ENCODE measurements around the gene SH3PXD2A.
A peak's percentile ranks its signal among the peaks of the same experiment; 100 is the strongest.

Gene SH3PXD2A

DNA sequence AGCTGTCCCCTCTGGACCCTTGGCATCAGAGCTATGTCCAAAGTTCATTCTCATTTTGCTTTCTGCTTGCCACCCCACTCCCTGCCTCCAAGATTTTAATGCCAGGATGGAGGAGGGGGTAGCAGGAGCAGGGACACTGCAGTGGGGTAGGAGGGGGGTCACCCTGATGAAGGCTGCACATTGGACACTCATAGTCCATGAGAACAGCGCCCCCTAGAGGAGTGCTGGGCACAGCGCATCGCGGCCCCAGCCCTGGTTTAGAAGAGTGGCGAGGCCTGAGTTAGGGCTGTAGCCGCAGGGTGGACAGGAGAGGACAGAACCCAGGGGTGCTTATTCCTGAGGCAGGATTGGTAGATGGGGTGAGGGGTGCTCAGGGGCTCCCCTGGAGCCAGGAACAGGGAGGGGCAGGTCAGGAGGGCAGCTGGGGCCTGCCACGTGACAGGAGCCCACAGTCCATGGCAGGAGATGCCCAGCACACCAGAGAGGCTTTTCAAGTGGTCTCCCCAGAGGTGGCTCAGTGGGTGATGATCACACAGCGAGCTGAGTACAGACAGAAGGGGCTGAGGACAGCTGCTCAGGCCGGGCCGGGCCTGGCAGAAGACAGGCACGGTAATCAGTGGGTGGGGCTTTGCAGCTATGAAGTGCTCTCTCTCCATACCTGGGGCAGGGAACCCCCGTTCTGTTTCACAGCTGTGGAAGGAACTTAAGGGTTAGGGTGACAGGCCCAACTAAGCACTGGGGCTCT is 290.4 kb downstream of the SH3PXD2A start:
- DNase-seq (ENCODE audit: low read depth), result no peak
- no peak overlapping the region for H3K4me3 ChIP-seq (ENCODE audit: low read depth, low read length)

DNA sequence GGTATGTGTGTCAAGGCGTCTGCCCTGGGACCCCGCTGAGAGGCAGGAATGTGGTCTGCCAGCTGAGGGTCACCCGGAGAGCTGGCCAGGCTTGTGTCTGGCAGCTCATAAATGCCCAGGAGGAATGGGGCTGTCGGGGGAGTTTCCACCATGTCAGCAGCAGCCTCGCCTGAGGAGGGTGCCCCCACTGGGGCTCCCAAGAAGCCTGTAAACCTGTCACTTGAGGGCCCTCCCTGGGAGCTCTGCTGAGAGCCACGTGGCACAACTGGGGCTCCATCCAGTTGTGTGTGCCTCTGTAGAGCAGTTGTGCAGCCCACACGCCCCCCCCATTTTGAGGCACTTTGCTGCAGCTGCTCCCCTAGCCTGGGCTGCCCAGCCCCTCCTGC is 291.3 kb downstream of the SH3PXD2A start:
- no peak overlapping the region for H3K4me3 ChIP-seq (ENCODE audit: low read depth, low read length)
- in situ Hi-C loops (cut with HindIII; ENCODE audit: low sequenced_read_pairs), result no loop called here
- no peak for DNase-seq (ENCODE audit: low read depth)
- TF ChIP-seq, protein P1, sequence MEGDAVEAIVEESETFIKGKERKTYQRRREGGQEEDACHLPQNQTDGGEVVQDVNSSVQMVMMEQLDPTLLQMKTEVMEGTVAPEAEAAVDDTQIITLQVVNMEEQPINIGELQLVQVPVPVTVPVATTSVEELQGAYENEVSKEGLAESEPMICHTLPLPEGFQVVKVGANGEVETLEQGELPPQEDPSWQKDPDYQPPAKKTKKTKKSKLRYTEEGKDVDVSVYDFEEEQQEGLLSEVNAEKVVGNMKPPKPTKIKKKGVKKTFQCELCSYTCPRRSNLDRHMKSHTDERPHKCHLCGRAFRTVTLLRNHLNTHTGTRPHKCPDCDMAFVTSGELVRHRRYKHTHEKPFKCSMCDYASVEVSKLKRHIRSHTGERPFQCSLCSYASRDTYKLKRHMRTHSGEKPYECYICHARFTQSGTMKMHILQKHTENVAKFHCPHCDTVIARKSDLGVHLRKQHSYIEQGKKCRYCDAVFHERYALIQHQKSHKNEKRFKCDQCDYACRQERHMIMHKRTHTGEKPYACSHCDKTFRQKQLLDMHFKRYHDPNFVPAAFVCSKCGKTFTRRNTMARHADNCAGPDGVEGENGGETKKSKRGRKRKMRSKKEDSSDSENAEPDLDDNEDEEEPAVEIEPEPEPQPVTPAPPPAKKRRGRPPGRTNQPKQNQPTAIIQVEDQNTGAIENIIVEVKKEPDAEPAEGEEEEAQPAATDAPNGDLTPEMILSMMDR (IDR thresholded peaks at IDR 0.05; ENCODE audit: low read depth, low read length, missing control alignments), result no peak

More for the DNA sequence above, 290.4 kb downstream of the SH3PXD2A start:
- TF ChIP-seq, protein P1 (IDR thresholded peaks at IDR 0.05; ENCODE audit: low read depth, low read length, missing control alignments), result peak; percentile 65
- in situ Hi-C loops (cut with HindIII; ENCODE audit: low sequenced_read_pairs), result no loop called here

DNA sequence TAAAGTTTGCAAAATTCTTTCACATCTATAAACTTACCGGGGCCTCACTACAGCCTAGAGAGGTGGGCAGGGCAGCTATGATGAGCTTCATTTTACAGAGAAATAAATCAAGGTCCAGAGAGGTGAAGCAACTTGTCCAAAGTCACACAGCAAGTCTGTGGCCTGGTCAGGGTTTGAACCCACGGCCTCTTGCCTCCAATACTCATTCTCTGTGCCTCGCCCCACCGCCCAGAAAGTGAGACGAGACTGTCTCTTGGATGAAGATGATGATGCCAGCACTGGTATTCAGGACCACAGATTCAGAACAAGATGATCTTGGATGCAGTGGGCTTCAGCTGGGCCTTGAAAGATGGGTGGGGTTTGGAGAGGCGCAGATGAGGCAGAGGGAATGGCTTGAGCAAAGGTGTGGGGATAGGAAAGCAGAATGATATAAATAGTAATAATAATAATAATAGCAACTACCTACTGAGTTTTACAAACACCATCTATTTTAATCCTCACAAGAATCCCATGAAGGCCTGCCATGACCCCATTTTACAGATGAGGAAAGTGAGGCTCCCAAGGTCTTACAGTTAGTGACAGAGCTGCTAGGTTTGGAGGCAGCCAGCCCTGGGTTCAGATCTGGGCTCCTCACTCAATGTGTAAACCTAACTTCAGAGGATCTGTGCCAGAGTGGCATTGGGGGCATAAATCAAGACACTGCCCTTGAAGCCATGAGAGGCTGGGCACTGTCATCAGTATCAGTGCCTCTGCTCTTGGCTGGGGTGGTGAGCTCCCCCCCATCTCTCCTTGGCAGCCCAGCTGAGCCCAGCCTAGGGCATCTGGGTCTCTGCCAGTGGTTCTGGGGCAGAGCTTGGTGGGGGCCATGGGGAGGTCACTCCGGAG is 291.9 kb downstream of the SH3PXD2A start:
- H3K4me3 ChIP-seq (ENCODE audit: low read depth, low read length), result no peak overlapping the region
- in situ Hi-C loops (cut with HindIII; ENCODE audit: low sequenced_read_pairs), result no loop called here
- no peak for DNase-seq (ENCODE audit: low read depth)
- TF ChIP-seq, protein P1 (IDR thresholded peaks at IDR 0.05; ENCODE audit: low read depth, low read length, missing control alignments), result no peak

DNA sequence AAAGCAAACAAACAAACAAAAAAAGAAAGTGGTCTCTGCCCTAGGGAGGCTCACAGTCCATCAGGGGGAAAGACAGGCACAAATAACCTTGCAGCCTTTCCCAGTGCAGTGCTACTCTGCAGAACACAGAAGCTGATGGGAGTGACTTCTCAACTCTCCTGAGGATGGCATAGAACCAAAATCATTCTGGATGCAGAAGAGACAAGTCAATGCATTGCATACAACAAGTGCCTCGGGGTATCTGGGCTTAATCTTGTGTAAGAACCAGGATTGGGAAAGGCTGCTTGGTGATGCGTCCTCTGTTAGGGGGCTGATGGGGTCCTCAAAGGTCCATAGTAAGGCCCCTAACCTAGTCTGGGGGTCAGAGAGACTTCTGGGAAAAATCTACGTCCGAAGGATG is 293.0 kb downstream of the SH3PXD2A start:
- no peak for DNase-seq (ENCODE audit: low read depth)
- TF ChIP-seq, protein P1 (IDR thresholded peaks at IDR 0.05; ENCODE audit: low read depth, low read length, missing control alignments), result no peak
- H3K4me3 ChIP-seq (ENCODE audit: low read depth, low read length), result no peak overlapping the region
- in situ Hi-C loops (cut with HindIII; ENCODE audit: low sequenced_read_pairs), result no loop called here

DNA sequence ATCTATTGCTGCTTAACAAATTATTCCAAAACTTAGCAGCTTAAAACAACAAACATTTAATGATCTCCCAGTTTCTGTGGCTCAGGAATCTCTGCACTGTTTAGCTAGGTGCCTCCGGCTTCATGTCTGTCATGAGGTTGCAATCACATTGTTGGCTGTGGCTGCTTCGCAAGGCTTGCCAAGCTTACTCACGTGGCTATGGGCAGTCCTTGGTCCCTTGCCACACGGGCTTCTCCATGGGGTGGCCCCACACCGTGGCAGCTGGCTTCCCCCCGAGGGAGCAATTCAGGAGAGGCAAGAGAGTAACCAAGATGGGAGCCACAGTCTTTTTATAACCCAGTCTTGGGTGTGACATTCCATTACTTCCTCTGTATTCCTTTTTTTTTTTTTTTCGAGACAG is 294.5 kb downstream of the SH3PXD2A start:
- TF ChIP-seq, protein P1 (IDR thresholded peaks at IDR 0.05; ENCODE audit: low read depth, low read length, missing control alignments), result no peak
- DNase-seq (ENCODE audit: low read depth), result no peak
- in situ Hi-C loops (cut with HindIII; ENCODE audit: low sequenced_read_pairs), result no loop called here
- H3K4me3 ChIP-seq (ENCODE audit: low read depth, low read length), result no peak overlapping the region

DNA sequence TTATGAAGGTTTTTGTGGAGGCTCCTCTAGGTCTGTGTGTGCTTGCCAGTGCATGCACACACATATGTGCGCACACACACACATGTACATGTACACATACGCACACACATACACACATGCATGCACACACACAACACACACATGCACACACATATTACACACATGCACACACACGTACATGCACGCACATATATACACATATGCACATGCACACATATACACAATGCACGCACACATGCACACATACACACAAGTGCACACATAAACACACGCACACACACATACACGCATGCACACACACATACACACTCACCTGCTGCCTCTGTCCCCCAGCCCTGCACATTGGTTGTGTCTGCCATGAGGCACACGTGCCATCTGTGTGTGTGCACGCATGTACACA is 295.6 kb downstream of the SH3PXD2A start:
- in situ Hi-C loops (cut with HindIII; ENCODE audit: low sequenced_read_pairs), result no loop called here
- TF ChIP-seq, protein P1 (IDR thresholded peaks at IDR 0.05; ENCODE audit: low read depth, low read length, missing control alignments), result no peak
- DNase-seq (ENCODE audit: low read depth), result no peak
- H3K4me3 ChIP-seq (ENCODE audit: low read depth, low read length), result no peak overlapping the region

Data from astrocyte of the cerebellum (primary cell).